Glomerular visceral epithelial cell (primary cell): ENCODE data around the gene CMSS1.
A peak's percentile ranks its signal among the peaks of the same experiment; 100 is the strongest.

Experiments
- DNase-seq: peaks from one replicate; pipeline ENCODE4 v3.0.0-alpha.2; 2016; ENCODE audit errors: extremely low spot score

Gene CMSS1

DNA sequence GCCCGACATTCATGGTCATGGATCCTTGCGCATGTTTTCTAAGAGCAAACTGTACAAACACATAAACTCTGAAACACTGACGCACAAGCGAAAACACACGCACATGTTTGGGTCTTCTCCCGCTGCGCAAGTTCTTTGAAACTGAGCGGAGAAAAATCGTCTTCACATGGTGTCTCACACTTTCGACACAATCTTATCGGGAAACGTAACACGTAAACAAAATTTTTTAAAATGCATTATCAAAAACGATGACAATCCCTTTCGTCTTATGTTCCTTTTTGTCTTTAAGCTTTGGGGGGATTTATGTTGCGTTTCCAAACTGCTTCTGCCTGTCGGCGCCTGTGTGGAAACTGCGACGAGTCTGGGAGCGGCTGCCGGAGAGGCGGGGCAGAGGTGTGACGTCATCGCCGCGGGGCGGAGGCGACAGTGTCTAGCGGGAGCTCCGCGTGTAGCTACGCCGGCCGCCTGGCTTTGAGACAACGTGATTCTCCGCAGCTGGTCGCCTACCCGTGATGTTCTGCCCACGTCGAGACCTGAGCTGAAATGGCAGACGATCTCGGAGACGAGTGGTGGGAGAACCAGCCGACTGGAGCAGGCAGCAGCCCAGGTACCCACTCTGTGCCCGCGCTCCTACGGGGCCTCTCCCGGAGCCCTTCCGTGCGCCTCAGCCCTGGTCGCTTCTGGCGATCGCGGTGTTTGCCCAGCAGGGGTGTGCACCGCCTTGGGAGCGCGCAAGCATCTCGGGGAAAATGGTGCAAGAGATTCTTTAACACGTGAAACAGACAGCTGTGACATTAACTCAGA, at the start of gene CMSS1:
Gene CMSS1, plus strand, starts transcription at position 426 of the 804 bp plus-strand sequence.
- DNase-seq = peak; percentile 87

DNA sequence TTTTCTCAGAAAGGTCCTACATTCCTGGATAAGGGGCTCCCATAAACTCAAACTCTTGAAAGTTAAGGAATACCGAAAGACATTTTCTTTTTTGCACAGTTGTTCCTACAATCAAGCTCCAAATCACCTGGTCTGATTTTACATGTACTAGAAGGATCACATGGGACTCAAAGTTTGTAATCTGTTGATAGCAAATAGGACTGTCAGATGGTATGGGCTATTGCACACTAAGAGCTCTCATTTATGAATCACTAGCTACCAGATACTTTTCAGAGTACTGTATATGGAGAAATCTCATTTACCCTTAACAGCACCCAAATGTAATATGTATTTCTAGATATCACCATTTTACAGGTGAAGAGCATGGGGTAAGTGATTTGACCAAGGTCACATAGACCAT, 49.5 kb upstream of the CMSS1 start:
- no peak for DNase-seq

GRCh38 chr3:99768808-99769501, 48.7 kb upstream of the CMSS1 start:
- DNase-seq = no peak

DNA sequence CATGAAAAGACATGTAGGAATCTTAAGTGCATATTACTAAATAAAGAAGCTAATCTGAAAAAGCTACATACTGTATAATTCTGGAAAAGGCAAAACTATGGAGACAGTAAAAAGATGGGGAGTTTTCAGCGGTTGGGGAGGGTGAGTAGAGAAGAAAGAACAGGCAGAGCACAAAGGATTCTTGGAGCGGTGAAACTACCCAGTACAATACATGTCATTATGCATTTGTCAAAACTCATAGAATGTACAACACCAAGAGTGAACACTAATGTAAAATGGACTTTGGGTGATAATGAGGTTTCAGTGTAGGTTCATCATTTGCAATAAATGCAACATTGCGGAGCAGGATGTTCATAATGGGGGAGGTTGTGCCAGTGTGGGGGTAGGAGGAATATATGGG, 45.5 kb upstream of the CMSS1 start:
- no peak for DNase-seq

DNA sequence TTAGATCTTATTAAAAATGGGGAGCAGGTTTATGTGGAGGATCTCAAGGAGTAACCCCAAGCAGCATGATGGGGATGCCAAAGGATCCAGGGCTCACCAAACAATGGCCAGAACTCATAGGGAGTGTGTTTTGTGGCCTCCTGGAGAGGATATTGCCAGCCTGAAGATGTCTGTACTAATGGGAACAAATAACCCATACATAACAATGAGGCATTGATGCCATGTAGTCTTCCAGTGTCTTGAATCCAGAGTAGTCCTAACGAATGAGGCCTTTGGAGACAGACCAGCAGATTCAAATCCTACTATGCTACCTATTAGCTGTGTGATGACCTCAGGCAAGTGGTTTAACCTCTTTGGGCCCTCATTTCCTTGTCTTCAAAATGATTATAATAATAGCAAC, 45.0 kb upstream of the CMSS1 start:
- DNase-seq = no peak

DNA sequence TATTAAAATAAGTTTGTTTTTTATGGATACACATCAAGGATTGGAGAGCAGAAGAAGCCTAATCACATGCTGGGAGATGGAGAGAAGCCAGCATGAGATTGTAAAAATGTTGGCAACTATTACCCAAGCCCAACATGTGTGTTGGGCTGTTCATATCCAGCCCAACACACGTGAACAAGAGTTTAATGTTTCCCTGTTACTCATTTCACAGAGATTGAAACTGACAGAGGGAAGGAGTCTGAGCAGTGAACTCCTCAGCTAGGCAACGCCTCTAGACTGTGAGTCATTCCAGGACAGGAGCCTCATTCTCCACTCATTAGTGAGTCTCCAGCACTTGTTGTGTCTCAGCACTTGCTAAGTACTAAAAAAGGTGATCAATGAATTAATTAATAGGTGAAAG, 43.2 kb upstream of the CMSS1 start:
- peak; percentile 69 for DNase-seq

GRCh38 chr3:99776516-99777209, 41.0 kb upstream of the CMSS1 start:
- no peak for DNase-seq

GRCh38 chr3:99777210-99777549, 40.5 kb upstream of the CMSS1 start:
- no peak for DNase-seq

GRCh38 chr3:99777708-99778107, 40.0 kb upstream of the CMSS1 start:
- DNase-seq = no peak

DNA sequence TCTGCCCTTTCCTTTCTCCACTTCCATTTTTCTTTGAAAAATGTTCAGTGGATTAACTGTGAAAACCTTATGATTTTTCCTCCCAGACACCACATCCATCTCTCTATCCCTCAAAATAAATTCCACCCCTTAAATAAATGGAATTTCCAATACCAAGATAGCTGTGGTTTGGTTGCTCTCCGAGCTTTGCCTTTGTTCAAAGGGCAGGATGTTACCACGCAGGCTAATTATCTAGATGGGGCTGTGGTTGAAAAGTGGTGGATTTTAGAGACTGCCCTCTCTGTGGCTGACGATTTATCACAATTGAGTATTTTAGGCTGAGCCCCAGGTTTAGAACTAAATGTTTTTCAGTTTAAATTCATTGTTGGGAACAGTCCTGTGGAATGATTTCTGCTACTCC, 36.9 kb upstream of the CMSS1 start:
- DNase-seq = peak; percentile 77

GRCh38 chr3:99781761-99782160, 35.9 kb upstream of the CMSS1 start:
- DNase-seq = no peak

DNA sequence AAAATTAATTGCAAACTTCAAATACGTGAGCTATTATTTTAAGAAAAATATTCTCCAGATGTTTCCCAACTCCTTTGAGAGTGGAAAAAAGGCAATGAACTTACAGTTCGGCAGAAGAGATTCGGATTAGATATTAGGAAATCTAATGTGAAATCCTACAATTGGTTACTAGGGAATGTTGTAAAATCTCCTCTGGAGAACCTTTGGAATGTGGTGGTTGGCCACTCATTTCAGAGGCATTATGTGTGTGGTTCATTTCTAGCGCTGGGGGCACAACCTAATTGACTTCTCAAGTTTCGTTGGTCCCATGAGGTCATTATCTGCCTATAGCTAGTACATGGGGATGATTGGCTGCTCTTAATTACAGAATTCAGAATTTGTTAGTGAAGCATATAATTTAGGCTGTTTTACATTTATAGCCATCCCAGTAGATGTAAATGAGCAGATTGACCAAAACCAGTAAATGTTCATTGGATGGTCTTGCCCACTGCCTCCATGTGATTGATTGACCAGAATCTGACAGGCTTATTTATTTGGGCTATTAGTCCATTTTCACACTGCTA, 34.6 kb upstream of the CMSS1 start:
- peak; percentile 93 for DNase-seq

DNA sequence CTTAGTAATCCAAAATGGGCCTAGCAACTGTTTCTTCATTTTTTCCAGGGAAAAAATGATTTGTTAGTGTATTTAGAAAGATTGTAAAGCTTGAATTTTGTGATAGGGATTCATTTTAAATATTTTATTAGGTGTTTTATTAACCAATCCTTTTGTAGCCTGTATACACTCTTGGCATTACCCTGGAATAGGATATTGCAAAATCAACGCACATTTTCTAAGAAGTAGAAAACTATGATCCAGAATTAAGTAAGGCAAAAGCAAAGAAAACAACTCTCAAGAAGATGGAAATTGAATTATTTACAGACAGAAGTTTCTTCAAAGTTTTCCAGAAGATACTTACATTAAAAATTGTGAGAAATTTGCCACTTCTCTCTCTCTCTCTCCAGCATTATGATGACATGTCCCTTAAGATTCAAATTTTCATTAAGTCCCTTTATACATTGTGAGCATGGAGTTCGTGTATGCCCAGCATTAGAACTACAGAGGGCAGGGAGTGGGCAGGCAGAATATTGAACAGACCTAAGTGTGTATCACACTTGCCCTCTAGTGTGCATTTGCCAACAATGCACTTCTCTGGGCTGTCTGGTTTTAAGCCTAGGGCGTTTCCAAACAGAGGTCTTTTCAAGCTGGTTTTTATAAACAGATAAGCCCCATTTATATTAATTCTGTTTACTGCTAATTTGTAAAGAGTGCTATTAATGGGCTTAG, 28.5 kb upstream of the CMSS1 start:
- peak; percentile 77 for DNase-seq

DNA sequence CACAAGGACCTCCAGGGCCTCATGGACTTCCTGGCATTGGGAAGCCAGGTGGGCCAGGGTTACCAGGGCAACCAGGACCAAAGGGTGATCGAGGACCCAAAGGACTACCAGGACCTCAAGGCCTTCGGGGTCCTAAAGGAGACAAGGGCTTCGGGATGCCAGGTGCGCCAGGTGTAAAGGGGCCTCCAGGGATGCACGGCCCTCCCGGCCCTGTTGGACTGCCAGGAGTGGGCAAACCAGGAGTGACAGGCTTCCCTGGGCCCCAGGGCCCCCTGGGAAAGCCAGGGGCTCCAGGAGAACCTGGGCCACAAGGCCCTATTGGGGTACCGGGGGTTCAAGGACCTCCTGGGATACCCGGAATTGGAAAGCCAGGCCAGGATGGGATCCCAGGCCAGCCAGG, 23.2 kb upstream of the CMSS1 start:
- no peak for DNase-seq

- no peak for DNase-seq
Observed at GRCh38 chr3:99795573-99795972, 22.1 kb upstream of the CMSS1 start.

- DNase-seq = no peak
Observed at GRCh38 chr3:99799422-99799821, 18.2 kb upstream of the CMSS1 start.

GRCh38 chr3:99803297-99803696, 14.4 kb upstream of the CMSS1 start:
- DNase-seq = no peak

GRCh38 chr3:99805160-99805559, 12.5 kb upstream of the CMSS1 start:
- DNase-seq = no peak

- peak; percentile 81 for DNase-seq
Observed at GRCh38 chr3:99808163-99808794, 9.4 kb upstream of the CMSS1 start.

GRCh38 chr3:99809565-99809964, 8.1 kb upstream of the CMSS1 start:
- no peak for DNase-seq

- DNase-seq = no peak
Observed at GRCh38 chr3:99810403-99810802, 7.3 kb upstream of the CMSS1 start.
